GDM1 (cell line): ENCODE results near the gene ST8SIA1.
"Not testable (repeated sequence)": the region's sequence is repeated elsewhere in the genome, so short reads cannot be mapped to it uniquely, and the experiment has no call there.

ENCODE experiments used
- DNase-seq: peaks from one replicate; lab custom pipeline; 2025; lab: John Stamatoyannopoulos, UW

ST8SIA1 gene, protein sequence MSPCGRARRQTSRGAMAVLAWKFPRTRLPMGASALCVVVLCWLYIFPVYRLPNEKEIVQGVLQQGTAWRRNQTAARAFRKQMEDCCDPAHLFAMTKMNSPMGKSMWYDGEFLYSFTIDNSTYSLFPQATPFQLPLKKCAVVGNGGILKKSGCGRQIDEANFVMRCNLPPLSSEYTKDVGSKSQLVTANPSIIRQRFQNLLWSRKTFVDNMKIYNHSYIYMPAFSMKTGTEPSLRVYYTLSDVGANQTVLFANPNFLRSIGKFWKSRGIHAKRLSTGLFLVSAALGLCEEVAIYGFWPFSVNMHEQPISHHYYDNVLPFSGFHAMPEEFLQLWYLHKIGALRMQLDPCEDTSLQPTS

DNA sequence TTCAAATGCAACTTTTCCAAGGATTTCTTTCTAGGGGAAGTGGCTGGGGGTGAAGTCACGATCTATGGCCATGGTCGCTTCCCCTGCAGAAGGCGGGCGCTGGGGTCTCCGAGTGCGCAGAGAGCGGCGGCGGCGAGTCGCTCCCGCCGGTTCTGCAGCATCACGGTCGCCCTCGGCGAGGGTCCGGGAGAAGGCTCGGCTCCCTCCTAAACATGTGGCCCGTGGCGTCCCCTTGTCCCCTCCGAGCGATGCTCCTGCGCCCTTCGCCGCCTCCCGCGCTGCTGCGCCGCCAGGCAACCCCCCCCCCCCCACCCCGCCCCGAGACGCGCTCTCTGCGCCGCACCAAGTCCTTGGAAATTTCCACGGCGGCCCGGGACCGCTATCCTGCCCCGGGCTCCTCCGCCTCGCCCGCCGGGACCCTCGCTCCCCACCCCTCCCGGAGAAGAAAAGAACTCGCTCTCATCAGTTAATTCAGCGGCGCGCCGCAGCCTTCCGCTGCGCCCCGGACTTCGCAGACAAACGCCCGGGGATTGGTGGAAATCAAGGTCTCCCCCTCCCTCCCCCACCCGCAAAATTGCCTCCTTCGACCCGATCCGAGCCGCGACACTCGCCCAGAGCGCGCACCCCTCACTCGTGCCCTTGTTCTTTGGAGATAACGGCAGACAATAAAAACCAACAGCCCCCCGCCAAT lies at the start of gene ST8SIA1:
Gene ST8SIA1 (minus strand): TSS at position 298 of the 691 bp plus-strand sequence. CDS start 475 bp downstream, outside the sequence.
- DNase-seq = no peak

- peak; percentile 51 for DNase-seq
Observed at GRCh38 chr12:22380031-22380430, 45.5 kb upstream of the ST8SIA1 start.

DNA sequence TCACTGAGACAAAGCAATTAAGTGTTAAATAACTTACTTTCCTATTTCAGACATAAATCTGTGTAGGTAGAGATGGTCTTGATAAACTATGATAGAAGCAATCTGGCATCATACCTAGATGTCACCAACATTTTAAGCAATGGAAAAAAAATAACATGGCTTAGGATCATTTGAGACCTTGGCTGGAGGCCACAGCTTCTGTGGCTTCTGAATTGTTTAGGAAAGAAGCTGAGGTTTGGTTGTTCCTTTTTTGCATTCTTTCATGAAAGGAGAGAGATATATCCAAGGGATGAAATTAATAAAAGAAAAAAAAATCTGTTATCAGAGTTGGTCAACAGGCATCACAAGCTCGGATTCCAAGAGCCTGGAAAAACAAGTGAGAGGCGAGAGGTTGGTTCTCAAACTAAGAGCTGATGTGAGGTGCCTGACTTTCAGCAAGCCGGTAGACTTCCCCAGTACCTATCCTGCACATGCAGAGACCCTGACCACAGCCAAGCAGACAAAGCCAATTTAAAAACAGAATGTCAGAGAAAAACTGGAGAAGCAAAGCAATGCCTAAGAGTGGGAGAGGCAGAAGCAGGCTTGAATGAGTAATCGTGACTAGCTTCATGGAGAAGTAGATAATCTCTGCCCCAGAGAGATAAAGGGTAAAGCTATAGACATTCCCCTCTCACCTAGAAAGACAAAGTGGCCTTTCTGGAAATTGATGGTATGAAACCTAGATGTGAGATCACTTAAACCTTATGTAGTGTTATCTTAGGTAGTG lies 43.4 kb upstream of the ST8SIA1 start:
- peak; percentile 6 for DNase-seq

- not testable (repeated sequence) for DNase-seq
Observed at GRCh38 chr12:22376596-22377150, 42.2 kb upstream of the ST8SIA1 start.

GRCh38 chr12:22374508-22374907 lies 40.0 kb upstream of the ST8SIA1 start:
- DNase-seq = no peak

DNA sequence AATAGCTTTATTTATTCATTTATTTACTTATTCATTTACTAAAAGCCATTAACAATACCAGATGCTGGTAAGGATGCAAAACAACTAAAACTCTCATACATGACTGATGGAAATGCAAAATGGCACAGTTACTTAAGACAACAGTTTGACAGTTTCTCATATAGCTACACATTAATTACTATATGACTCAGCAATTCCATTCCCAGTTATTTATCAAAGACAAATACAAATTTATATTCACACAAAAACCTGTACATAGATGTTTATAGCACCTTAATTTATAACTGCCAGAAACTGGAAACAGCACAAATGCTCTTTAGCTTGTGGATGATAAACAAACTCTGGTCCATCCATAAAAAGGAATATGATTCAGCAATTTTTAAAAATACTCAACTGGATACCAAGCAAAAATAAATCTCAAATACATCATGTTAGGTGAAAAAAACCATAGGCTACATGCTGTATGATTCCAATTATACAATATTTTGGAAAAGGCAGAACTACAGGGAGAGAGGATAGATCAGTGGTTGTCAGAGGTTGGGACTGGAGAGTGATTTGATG lies 37.9 kb upstream of the ST8SIA1 start:
- DNase-seq = no peak

- no peak for DNase-seq
Observed at GRCh38 chr12:22366181-22366580, 31.7 kb upstream of the ST8SIA1 start.

DNA sequence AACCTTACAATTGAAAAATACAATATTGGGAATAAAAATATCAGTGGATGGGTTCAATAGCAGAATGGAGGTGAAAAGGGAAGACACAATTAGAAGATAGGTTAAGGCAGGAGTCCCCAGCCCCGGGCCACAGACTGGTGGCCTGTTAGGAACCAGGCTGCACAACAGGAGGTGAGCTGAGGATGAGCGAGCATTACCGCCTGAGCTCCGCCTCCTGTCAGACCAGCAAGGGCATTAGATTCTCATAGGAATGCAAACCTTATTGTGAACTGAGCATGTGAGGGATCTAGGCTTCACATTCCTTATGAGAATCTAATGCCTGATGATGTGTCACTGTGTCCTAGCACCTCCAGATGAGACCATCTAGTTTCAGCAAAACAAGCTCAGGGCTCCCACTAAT lies 27.3 kb upstream of the ST8SIA1 start:
- DNase-seq = no peak

DNA sequence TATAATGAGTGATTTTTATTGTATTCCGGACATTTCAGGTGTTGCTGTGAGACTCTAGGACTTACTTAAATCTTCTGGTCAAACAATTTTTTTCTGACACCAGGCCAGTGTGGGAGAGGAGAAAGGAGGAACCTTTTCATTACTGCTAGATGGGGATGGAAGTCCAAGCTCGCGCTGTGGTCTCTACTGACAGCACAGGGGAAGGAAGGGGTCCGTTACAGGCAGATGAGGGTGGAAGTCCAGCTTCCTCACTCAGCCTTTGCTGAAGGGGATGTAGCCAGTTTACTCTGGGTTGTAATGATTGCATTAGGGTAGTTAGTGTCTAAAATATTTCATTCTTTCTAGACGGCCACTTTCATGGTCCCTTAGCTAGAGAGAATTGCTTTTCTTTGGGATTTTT lies 26.3 kb upstream of the ST8SIA1 start:
- peak; percentile 34 for DNase-seq

DNA sequence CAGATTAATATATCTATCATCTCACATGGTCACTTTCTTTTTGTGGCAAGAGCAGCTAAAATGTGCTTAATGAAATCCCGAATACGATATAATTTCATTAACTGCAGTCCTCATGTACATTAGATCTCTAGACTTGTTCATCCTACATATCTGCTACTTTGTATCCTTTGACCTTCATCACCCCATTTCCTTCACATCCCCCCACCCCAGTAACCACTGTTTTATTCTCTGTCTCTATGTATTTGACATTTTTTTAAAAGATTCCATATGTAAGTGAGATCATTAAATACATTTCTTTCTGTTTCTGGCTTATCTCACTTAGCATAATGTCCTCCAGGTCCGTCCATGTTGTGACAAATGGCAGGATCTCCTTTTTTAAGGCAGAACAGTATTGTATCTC lies 23.0 kb upstream of the ST8SIA1 start:
- no peak for DNase-seq

DNA sequence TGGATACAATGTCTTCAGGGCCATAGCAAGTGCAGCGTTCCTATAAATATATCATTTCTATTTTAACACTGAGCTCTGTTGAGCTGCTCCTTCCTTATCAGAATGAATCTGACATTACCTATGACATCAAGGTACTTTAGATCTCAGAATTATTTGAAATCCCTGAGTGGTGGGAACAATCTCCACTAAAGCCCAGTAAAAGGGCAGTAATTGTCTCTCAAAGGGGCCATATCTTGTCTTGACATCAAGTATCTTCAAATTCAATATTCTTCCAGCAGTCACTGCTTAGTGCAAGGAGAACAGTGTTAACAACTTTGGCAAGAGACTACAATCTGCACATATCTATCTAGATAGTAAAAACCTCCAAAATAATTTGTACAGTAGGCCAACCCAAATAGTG lies 21.7 kb upstream of the ST8SIA1 start:
- DNase-seq = no peak

DNA sequence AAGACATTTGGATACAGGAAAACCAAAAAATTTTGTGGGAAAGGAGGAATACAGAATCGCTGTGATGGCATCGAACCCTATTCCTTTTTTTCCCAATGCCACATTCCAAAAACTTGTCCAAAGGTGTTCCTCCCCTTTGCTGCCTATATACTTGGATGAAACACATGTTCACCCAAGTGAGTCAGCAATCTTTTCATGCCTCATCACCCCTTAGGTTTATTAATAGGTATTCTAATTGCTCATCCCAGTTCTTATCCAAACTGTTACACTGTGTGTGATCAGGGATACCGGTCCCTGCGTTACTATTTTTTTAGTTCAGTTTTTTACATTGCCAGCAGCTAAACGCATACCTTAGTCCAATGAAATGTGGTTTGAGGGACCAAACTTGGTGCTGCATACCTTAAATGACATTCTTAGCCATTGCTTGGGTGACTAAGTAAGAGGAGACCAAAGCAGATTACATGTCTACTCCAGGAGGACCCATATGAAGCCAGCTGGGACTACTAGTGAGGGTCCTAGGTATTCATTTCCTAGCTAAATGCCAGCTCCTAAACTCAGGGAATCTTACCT lies 20.6 kb upstream of the ST8SIA1 start:
- DNase-seq = no peak

DNA sequence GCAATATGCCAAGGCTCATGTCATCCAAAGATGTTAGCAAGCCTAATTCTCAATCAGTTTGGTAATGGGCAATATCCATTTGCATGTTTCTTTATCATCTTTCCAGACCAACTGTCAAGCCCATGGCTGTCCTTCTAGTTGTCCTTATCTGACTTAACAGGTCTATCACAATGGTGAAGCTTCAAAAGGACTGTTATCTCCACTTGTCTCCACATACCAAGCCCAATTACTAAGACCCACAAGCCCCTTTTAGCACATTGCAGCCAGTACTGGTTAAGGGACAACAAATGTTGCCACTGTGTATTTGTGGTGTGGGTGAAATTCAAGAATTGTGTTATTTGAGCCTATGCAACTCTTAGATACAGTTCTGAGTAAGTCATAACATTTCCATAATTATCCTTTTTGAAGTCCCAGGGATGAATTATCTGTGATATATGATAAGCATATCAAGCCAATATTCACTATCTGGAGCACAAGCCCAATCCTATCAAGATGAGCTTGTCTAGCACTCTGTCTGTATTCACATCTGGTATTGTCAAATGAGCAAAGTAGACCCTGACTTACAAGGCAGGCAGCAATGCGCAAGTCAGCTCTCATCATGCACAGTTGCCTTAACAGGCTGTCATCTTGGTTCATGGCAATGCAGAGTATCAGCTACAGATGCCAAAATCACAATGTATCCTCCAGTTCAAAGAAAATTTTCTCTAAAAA lies 19.3 kb upstream of the ST8SIA1 start:
- no peak for DNase-seq

- no peak for DNase-seq
Observed at GRCh38 chr12:22350886-22351285, 16.4 kb upstream of the ST8SIA1 start.

- no peak for DNase-seq
Observed at GRCh38 chr12:22348208-22348607, 13.7 kb upstream of the ST8SIA1 start.

DNA sequence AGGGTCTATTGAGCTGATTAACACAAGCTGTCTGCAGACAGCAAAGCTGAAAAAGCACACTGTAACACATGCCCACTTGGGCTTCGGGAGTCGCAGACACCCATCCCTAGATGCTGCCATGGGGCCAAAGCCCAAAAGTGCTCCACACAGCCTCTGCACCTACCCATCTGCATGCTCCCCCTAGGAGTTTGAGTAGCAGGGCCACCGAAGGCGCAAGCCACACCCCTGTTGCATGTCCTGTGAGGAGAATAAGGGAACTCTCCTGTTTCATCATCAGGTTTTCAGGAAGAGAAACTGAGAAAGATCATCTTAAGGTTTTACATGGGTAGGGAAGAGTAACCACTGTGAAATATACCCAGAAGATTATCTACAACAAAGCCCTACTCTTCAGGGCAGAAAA lies 5.6 kb upstream of the ST8SIA1 start:
- no peak for DNase-seq

- no peak for DNase-seq
Observed at GRCh38 chr12:22339691-22340090, 5.2 kb upstream of the ST8SIA1 start.

DNA sequence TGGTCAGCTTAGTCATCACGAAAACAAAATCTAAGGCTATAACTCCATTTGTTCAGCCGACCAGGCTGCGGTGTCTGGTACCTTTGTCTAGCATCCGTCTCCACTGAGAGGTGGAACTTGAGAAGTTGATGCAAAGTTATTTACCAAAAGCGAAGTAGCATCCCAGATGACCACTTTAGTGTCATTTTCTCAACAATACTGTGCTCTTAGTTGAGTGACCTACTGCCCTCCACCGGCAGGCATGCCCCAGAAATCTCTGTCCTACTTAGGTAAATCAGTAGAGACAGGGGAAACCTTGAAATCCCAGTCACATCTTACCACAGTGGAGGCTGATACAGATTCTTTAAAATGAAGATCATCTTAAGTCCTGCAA lies 1.3 kb upstream of the ST8SIA1 start:
- DNase-seq = no peak

- DNase-seq = no peak
Observed at GRCh38 chr12:22333713-22334409, 646 bp downstream of the ST8SIA1 start.

GRCh38 chr12:22333186-22333712 lies 1.3 kb downstream of the ST8SIA1 start:
- no peak for DNase-seq
